Stimulated activated CD8-positive, alpha-beta memory T cell treated with anti-CD3 and anti-CD28 coated beads, Interleukin-15, amount 100 ng/mL, for 1 hour (primary cell): ENCODE measurements around the gene SLC35B2.

Source experiments
- DNase-seq: peaks from one replicate; pipeline ENCODE4 v3.0.0-alpha.2; 2020; ENCODE audit warnings: low read depth

SLC35B2 gene

DNA sequence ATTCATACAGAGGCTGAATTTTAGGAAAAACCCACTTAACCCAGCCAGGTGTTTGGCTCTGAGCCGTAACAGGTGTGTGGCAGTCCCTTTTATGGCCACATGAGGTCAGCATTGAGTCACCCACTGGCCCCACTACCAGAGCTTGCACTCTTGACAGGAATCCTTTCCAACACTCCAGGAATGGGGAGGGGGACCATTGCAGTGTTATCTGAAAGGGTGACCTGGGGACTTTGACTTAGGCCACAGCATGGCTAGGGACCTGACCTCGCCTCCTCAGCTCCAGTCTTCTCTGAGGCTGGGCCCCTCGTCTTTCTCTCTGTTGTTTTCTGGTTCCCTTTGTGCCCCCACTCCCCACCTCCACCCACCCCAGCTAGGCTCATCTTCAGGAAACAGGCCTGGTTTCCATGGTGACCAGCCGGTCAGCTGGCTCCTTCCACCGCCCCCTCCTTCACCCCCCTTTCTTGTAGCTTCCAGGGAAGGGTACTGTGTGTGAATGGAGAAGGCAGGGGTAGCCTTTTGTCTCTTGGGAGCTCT lies 10.8 kb upstream of the SLC35B2 start:
- DNase-seq = peak; percentile 45

- no peak for DNase-seq
Measured at GRCh38 chr6:44267252-44267651, 9.9 kb upstream of the SLC35B2 start.

- DNase-seq = no peak
Measured at GRCh38 chr6:44266347-44266746, 9.0 kb upstream of the SLC35B2 start.

DNA sequence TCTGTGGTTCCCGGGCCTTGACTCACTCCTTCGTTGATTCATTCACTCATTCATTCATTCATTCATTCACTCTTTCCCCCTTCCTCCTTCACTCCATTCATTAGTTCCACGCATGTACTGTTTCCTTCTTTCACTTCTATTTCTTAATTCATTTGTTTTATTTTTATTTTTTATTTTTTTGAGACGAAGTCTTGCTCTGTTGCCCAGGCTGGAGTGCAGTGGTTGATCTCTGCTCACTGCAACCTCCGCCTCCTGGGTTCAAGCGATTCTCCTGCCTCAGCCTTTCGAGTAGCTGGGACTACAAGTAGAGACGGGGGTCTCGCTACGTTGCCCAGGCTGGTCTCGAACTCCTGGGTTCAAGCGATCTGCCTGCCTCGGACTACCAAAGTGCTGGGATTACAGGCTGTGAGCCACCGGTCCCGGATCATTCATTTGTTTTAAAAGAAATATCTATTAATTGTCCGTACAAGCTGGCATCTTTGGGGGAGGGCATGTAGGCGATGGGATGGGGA lies 8.4 kb upstream of the SLC35B2 start:
- DNase-seq = no peak

DNA sequence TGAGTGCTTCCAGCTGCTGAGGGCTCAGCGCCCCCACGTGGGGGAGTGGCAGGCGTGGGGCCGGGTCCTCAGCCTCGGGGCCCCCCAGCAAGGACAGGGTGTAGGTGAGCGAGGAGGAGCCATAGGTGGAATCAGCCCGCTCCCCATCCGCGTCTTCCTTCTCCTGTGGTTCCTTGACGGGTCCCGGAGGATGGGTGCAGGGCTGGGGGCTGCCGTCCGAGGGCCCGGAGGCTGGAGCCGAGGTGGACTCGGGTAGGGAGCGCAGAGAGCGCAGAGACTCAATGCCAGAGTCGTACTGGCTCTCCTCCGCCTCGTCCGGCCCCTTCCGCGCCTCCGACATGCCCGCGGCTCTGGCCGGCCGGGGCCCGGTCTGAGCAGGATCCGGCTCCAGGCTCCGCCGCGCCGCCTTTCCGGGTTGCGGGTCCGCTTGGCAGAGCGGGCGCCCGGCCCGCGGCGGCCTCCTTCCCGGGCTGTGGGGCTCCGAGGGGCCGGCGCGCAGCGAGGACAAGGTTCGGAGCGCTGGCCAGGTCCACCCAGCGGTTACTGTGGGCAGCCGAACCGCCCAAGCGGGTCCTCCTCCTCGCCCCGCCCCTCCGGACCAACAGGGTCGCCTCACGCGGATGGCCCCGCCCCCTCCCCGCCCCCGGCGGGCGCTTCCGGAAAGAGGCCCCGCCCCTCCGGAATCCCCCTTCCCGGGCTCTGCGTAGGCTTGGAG lies 7.8 kb upstream of the SLC35B2 start, which contains the start of gene NFKBIE:
TSS of gene NFKBIE (minus strand) at position 545 of the 715 bp plus-strand sequence. CDS start at position 340, 205 bp downstream.
- DNase-seq = peak; percentile 95

- DNase-seq = no peak
Measured at GRCh38 chr6:44264154-44265006, 7.1 kb upstream of the SLC35B2 start.

GRCh38 chr6:44263354-44264100 lies 6.2 kb upstream of the SLC35B2 start:
- DNase-seq = no peak

- no peak for DNase-seq
Measured at GRCh38 chr6:44262467-44263353, 5.4 kb upstream of the SLC35B2 start.

DNA sequence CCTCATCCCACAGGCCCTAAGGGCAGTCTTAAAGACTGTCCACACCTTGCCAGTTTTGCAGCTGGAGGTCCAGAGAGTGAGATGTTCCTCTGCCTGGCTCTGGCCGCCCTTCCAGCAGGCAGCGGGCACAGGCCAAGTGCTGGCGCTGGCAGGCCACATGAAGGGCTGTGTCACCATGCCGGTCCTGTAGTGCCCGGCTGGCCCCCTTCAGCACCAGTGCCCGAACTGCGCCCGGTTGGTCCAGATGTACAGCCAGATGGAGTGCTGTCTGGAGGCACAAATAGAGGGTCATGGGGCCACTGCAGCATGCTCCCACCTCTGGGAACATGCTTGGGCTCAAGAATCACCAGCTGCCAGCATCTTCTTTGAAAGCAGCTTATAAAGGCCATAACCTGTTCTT lies 4.3 kb upstream of the SLC35B2 start:
- no peak for DNase-seq

DNA sequence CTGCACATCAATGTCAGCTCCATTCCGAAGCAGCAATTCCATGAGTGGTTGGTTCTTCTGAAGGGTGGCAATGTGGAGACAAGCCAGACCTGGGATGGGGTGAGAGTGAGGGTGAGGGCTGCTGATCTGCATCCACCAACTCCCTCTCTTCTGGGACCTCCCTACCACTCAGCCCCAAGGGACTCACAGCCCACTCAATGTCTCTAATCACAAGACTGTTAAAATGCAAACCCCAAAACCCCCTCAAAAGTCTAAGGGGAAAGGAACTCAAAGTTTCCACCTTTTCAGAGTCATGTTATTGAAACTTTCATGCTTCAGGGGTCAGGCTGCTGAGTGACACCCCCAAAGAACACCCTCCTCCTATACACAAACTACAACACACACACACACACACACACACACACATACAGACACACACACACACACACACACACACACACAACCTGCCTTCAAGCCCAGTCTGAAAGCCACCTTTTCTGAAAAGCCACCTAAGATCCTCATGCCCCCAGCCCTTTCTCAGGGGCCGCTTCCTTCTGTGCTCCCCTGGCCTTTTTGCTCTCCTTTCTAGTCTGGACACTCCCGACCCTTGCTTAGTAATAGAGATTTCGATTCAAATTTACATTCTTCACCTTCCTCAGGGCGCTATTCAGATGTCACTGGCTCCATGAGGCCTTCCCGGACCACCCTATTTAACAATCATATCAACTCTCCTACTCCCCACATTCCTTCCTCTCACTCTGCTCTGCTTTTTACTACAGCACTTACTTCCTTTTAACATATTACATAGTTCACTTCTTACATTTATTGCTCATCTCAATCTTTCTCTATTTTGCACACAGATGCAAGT lies 3.3 kb upstream of the SLC35B2 start:
- DNase-seq = no peak

DNA sequence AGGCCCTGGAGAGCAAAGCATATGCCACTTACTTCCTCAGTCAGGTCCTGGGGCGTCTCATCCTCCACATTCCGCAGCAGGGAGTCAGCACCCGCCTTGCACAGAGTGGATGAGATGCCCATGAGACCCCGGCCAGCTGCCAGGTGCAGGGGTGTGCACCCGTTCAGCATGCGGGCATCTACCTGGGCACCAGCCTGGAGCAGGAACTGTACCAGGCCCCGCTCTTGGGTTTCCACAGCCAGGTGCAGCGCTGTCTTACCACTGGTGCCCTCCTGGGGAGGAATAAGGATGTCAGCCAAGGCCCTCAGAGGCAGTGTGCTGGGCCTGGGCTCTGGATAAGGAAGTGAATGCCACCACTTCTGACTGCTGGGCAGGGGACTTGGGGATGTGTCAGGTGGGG lies 2.7 kb upstream of the SLC35B2 start:
- no peak for DNase-seq

DNA sequence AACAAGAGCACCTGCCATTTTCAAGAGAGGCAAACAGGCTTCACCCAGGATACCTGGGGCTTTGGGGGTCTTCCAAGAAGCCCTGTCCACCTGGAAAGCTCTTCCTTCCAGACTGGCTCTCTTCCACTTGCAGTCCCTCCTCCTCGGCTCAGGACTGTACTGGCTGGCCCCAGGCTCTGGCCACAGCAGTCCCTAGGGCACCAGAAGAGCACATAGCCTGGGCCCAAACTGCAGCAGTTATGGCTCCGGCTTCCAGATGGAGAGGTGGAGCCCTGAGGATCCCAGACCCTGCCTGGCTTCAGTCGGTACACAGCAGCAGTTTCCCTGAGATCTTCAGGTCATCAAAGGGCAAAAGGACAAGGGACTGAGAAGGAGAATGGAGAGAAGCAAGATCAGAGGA lies 1.6 kb upstream of the SLC35B2 start:
- DNase-seq = no peak

- DNase-seq = no peak
Measured at GRCh38 chr6:44258325-44258863, 1.1 kb upstream of the SLC35B2 start.

GRCh38 chr6:44257753-44258324 lies 511 bp upstream of the SLC35B2 start:
- no peak for DNase-seq

GRCh38 chr6:44256775-44257024 lies 628 bp downstream of the SLC35B2 start:
- DNase-seq = no peak

DNA sequence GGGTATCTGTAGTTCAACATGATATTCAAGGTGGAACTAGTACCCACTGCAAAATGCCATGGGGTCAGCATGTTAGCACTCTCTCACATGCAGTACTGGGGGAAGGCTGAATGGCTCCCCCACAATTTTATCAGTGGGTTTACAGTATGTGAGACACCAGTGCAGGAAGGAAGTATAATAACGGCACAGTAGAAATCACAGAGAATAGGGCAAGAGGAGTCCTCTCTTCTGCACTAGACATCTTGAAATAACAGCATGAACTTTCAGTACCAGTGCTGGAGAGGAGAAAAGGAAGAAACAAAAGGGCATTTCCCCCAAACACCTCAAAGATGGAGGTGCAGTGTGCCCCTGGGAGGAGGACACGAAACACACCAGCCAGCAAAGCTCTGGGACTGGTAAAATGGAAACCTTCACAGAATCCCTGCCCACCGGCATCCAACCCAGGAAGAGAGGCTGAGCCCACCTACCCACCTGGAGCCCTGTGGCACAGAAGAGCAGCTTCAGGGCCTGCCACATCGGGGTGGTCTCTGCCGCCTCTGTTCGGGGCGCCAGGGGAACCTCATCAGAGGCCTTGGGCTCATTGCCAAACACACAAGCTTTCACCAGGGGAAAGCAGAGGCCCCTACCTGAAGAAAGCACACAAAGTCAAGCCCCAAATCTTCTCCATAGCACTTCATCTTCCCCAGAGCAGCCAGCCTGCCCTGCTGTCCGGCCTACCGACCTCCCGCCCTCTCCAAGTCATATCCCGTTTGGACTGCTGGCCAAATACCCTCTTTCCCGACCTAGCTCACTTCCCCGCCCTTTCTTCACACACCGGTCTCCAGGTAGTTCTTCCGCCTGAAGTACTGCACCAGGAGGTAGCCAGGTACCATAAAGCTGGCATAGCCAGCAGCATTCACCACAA lies 1.2 kb downstream of the SLC35B2 start:
- DNase-seq = no peak

- no peak for DNase-seq
Measured at GRCh38 chr6:44255105-44255808, 2.1 kb downstream of the SLC35B2 start.
